Dermis microvascular lymphatic vessel endothelial cell (primary cell): ENCODE measurements around the gene COL4A4. TPM values are rescaled to one million over a fixed set of nuclear protein-coding genes. Genes with fewer than 3 reads are reported as not detected.

ENCODE experiments used
- DNase-seq, 2 donors: peaks; one replicate each; pipeline versions ENCODE4 v3.0.0 to v3.0.0-alpha.2; 2010; ENCODE audit warnings: low read depth in 2 of 2
- total RNA-seq: library from RNA; depleted of rRNA; stranded (reverse); fragments of >200 nt; gene quantifications from 2 replicates; pipeline ENCODE4 v1.2.1, GENCODE V29; 2014

COL4A4 gene
- total RNA-seq, 1 donor from 2014 or later, result not detected

DNA sequence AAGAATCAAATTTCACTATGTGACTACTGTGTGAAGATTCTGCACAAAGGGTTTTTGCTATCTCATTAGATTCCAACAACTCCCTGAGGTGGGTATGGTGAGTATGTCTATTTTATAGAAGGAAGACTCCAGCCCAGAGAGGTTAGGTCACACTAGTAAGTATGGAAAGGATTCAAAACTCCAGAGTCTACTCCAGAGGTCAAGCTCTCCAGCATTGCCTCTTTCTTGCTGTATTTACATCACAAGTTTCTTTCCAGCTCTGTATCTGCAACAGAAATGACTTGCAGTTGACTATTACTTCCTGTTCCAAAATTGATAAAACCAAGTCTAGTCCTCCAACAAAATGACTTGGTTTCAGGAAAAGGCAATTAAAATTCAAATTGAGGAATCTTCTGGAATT, 2.1 kb downstream of the COL4A4 start:
- no peak for DNase-seq

- no peak for DNase-seq
Observed at GRCh38 chr2:227160164-227160563, 3.8 kb downstream of the COL4A4 start.

GRCh38 chr2:227154986-227155774, 8.8 kb downstream of the COL4A4 start:
- DNase-seq, result no peak

DNA sequence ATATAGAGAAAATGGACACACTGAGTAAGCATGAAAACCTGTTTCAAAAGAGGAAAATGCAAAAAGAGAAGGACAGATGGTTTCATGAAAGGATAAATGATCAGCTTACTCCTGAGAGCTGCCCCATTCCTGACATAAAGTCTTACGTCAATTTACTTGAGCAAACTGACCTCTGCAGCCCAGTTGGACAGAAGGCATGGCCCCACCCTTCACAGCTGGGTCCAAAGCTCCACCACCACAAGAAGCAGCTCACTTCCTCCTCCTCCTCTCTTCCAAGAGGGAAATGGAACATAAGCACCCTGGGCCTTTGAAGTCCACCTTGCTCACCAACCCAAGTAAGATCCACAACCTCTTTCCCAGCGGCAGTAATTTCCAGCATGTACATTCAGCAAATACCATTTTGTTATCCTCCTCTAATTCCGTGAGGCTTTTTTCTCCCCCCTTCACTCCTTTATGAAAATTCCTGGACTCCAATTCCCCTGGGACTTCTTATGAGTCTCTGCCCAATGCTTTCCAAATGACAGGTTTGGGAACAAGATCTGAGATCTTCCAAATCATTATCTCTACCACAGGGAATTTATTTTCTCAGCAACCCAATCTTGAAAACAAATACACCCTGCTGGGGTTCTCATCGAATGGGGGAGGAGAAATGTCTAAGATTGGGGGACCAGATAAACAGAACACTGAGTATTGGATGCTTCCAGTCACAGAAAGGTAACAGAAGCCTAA, 10.1 kb downstream of the COL4A4 start:
- DNase-seq, result no peak

- no peak for DNase-seq
Observed at GRCh38 chr2:227153307-227153706, 10.7 kb downstream of the COL4A4 start.

DNA sequence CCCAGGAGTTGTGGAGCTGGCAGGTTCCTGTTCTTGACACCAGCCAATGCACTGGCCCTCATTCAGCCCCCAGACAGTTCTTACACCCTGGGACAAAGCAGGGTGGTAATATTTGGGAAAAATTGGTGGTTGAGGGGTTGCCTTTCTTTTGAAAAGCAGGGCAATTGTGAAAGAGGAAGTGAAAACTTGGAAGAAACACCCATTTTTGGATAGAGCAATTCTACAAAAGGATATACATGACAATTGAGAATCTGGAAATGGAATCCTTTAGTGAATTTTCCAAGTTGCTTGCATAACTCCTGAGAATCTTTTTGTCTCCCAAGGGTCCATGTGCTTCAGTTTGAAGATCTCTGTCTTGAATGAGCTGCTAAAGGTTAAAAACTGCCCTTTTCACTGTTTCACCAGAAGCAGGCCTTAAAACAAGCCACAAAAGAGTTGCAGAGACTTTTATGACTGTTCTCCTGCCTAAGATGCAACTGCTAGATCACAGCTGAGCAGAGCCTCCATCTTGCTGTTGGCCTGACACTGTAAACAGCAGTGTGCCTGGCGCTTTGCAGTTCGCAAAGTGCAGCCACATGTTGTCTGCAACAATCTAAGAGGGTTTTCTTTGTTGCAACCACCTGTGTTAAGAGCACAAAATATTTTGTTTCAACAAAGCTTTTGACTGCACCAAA, 11.8 kb downstream of the COL4A4 start:
- no peak for DNase-seq

DNA sequence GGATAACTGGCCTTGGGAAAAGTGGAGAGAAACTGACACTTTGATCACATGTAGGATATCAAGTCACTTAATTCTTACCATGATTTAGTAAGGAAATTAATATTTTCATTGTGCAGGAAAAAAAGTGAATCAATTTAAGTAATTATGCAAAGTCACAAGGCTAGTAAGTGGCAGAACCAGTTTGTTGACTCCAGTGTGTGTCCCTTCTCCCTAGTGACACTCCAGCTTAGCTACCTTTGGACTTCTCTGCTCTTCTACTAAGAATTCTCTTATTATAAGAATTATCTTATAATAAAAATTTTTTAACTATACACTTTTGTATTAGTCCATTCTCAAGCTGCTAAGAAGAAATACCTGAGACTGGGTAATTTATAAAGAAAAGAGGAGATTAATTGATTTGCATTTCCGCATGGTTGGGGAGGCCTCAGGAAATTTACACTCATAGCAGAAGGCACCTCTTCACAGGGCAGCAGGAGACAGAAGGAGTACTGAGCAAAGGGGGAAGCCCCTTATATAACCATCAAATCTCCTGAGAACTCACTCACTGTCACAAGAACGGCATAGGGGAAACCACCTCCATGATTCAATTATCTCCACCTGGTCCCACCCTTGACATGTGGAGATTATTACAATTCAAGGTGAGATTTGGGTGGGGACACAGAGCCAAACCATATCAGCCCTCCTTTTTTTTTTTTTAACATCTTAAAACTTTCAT, 13.6 kb downstream of the COL4A4 start:
- no peak for DNase-seq

- no peak for DNase-seq
Observed at GRCh38 chr2:227148106-227148505, 15.9 kb downstream of the COL4A4 start.

DNA sequence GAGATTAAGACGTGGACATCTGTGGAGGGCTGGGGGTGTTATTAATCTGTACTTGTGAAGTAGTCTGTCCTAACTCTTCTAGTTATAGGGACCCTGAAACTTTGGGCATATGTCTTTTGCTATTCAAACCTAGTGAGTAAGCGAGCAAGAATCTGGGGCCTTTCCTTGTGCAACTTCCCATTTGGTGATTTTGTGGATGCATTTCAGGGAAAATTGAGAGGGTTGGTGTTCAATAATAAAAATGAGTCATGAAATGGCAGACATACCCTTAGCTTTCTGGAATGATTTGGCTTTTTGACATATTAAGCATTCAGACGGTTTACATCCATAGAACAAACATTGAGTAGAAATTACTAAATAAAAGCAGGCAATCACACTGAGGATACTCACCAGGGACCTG, 17.0 kb downstream of the COL4A4 start:
- no peak for DNase-seq

GRCh38 chr2:227146456-227146855, 17.5 kb downstream of the COL4A4 start:
- no peak for DNase-seq

DNA sequence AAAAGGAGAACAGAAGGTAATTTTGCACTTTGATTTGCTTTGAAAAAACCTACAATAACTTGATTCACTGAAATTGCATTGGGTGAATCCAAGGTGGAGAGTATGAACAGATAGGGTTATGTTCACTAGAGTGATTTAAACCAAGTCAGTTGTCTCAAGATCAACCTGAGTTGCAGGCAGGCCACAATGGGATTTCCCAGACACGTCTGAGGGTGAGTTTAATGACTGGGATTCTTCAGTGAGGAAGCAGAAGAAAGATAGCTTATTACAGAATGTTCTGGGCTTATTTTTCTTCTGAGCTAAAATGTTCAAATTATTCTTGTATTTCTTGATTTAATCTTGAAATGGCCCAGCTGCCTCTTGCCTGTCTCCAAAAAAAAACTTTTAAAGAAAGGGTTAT, 20.1 kb downstream of the COL4A4 start:
- DNase-seq, result no peak

DNA sequence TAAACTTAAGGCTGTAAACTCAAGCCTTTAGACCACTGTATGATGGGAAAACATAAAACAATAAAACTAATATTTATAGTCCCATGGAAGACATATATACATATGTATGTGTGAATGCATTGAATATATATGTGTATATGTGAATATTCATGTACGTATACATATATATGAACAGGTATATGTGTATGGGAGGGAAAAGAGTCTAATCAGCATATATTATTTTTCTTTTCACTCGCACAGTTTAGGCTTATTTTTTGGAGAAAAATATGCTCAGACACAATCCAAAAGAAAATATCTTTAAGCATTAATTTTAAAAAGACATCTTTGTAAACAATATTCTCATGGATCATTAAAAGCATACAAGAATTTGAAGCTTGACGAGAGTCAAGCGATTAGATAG, 22.7 kb downstream of the COL4A4 start:
- DNase-seq, result no peak

- no peak for DNase-seq
Observed at GRCh38 chr2:227134591-227134990, 29.4 kb downstream of the COL4A4 start.

DNA sequence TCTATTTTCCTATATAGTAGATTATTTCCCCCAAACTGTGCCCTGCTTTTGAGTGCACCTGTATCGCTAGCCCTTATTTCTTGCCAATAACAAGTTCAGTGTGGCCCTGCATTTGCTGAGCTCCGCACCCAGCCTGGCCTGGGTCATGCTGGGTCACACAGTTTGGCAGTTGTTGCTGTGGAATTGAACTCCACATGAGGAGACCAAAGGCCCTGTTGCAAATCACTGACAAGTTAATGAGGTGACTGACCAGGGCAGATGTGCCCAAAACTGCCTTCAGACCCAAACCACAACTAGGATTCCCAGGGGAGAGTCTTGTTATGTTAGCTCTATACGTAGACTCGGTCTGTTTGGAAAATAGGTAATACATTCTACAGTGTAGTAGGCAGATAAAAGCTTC, 31.0 kb downstream of the COL4A4 start:
- DNase-seq, result no peak

DNA sequence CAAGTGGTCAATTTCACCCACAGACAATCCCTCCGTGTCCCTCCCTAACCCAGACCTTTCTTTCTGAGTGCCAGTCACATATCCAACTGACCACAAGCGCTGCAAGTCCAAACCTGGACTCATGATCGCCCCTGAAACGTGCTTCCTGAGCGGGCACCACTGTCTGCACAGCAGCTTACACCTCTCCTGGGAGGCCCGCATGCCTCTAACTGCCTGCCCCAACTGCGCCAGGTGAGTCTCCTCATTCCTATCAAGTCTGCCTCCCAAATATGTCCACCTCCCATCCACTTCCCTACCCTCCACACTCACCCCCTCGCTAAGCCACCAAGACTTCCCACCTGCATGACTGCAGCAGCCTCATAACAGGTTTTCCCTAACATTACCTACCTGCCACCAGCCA, 33.4 kb downstream of the COL4A4 start:
- DNase-seq, result no peak

DNA sequence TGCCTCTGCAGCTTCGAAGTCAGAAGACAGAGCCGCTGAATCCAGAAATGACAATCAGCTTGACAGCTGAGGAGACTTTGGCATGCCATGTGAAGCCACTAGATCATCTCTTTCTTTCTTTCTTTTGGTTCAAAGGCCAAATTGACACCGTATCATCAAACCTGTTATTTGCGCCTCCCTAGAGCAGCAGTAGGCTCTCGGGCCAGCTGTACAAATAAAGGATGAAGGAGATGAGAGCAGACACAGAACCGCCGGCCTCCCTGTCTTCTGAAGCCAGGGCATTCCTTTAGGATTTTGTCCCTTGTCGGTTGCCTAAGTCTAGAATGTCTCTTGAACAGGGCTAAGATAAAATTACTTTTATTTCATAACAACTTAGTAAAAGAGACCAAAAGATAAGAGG, 36.8 kb downstream of the COL4A4 start:
- DNase-seq, result no peak

DNA sequence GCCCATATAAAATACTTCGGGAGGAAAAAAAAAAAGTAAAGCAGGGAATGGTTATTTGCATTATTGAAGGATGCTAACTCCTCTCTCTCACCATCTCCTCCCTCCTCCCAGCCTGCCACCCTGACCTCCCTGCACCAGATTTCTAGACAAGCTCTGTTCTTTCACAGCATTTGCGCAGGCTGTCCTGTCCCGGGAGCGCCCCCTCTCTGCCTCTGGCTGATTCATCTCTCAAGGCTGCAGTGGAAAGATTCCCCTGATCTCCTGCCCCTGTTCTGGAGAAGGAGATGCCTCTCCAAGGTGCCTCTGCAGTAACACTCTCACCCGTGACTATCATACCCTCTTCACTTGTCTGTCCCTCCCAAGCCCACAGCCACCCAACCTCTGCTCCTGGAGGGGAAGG, 38.5 kb downstream of the COL4A4 start:
- no peak for DNase-seq

GRCh38 chr2:227124811-227125210, 39.2 kb downstream of the COL4A4 start:
- DNase-seq, result no peak

DNA sequence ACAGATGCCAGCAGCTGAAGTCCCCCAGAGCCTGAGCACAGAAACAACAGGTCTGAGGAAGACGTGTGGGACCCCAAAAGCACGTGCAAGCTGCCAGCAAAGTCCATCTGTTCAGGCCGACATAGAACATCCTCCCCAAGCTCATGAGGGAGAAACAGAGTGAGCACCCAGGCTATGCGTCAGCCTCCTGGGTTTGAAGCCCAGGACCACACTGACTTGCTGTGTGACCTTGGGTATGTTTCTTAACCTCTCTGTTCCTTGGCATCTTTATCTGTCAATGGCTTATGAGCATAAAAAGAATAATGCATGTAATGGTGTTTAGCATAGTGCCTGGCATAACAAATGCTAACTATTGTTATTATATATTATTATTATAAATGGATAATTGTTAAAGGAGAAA, 40.3 kb downstream of the COL4A4 start:
- DNase-seq, result no peak

DNA sequence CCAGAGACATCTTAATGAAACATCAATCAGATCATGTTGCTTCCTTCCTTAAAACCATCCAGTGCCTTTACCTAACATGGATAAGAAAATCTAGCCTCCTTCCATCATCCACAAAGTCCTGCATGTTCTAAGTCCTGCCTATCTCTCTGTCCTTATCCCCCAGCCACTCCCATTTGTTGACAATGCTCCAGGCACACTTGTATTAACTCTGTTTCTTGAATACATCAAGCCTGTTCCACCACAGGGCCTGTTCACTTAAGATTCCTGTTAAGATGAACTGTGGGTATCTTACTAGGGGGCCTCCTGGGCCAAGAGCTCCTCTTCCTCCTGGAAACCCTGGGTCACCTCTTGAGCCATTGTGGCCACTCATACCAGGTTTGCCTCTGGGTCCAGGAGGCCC, 45.7 kb downstream of the COL4A4 start:
- no peak for DNase-seq

DNA sequence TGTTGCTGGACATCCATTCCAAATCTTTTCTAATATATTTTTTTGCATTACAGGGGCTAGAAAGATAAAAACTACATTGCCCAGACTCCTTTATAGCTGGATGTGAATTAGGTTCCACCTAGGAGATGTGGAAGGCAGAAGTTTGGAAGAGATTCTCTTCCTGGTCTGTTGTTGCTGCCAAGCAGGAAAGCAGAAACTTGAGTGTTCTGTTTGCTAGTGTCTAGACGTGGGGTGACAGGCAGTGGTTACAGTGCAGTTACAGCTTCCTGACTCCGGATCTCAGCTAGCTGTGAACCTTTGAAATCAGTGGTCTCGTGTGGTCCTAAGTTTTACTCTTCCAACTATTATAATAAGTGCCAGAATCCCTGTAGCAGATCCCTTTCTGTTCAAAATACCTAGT, 46.2 kb downstream of the COL4A4 start:
- DNase-seq, result no peak

DNA sequence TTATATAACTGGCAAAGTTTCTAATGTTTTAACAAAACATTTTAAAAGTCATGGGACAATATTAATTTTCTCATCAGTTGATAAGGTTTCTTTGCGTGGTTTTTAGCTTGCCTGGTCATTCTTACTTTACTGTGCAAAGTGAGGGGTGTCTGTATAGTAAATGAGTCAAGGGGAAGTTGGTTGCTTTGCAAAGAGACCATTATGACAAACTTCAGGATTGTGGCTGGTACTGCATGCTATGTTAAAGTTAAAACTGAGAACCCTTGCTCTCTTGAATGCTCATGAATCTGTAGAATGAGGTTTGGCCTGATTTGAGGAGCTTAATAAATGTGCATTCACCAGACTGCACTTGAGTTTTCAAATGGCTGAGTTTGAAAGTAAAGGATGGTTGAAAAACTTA, 47.0 kb downstream of the COL4A4 start:
- DNase-seq, result no peak
